HG02678 (cell line): ENCODE measurements around the gene PPIP5K1.
"Not testable (repeated sequence)": the region's sequence is repeated elsewhere in the genome, so short reads cannot be mapped to it uniquely, and the experiment has no call there.

Experiments used
- ATAC-seq: cut with Tn5 transposase; IDR thresholded peaks from one replicate; pipeline ENCODE4 v1.9.1; 2021; ENCODE audit warnings: mild to moderate bottlenecking, moderate library complexity; ENCODE audit not compliant: unreplicated experiment

PPIP5K1 gene

GRCh38 chr15:43589778-43590466, at the start of gene PPIP5K1:
TSS of gene PPIP5K1 (minus strand) at chr15:43590208. CDS start at chr15:43584504, 5,704 bp downstream.
- peak; percentile 99 for ATAC-seq

- ATAC-seq, result not testable (repeated sequence)
These were observed 48.6 kb upstream of the PPIP5K1 start for GRCh38 chr15:43638464-43639204.

- not testable (repeated sequence) for ATAC-seq
These were observed 36.9 kb upstream of the PPIP5K1 start for GRCh38 chr15:43626937-43627336.

- ATAC-seq, result no peak
These were observed 35.1 kb upstream of the PPIP5K1 start for GRCh38 chr15:43625106-43625505.

- ATAC-seq, result not testable (repeated sequence)
These were observed 32.2 kb upstream of the PPIP5K1 start for GRCh38 chr15:43622068-43622799.

- ATAC-seq, result not testable (repeated sequence)
These were observed 28.7 kb upstream of the PPIP5K1 start, which contains the start of gene STRC for GRCh38 chr15:43618700-43619099. TSS of gene STRC (minus strand) at chr15:43618800. CDS start at chr15:43618722, 78 bp downstream.

- ATAC-seq, result not testable (repeated sequence)
These were observed 27.7 kb upstream of the PPIP5K1 start for GRCh38 chr15:43617750-43618149.

GRCh38 chr15:43602233-43602632, 12.2 kb upstream of the PPIP5K1 start:
- not testable (repeated sequence) for ATAC-seq

GRCh38 chr15:43600200-43600599, 10.2 kb upstream of the PPIP5K1 start:
- ATAC-seq, result not testable (repeated sequence)

GRCh38 chr15:43599131-43599530, 9.1 kb upstream of the PPIP5K1 start:
- ATAC-seq, result not testable (repeated sequence)

- ATAC-seq, result not testable (repeated sequence)
These were observed 3.6 kb upstream of the PPIP5K1 start, which contains the start of gene CKMT1B for GRCh38 chr15:43593328-43594190. TSS of gene CKMT1B (plus strand) at chr15:43594027. CDS start at chr15:43594219, 192 bp downstream.

GRCh38 chr15:43592841-43593240, 2.8 kb upstream of the PPIP5K1 start:
- ATAC-seq, result not testable (repeated sequence)

GRCh38 chr15:43574607-43575006, 15.4 kb downstream of the PPIP5K1 start:
- ATAC-seq, result not testable (repeated sequence)

GRCh38 chr15:43566615-43567014, 23.4 kb downstream of the PPIP5K1 start:
- not testable (repeated sequence) for ATAC-seq

- ATAC-seq, result not testable (repeated sequence)
These were observed 26.2 kb downstream of the PPIP5K1 start for GRCh38 chr15:43563793-43564192.

GRCh38 chr15:43562753-43563152, 27.3 kb downstream of the PPIP5K1 start:
- ATAC-seq, result not testable (repeated sequence)

GRCh38 chr15:43552986-43553385, 37.0 kb downstream of the PPIP5K1 start:
- no peak for ATAC-seq

- ATAC-seq, result no peak
These were observed 37.8 kb downstream of the PPIP5K1 start for GRCh38 chr15:43552256-43552655.

- ATAC-seq, result no peak
These were observed 39.3 kb downstream of the PPIP5K1 start for GRCh38 chr15:43550527-43551363.
